Measurements from ENCODE around the gene MINDY4.

Gene MINDY4

GRCh38 chr7:30735631-30736030, 35.6 kb upstream of the MINDY4 start:
- H3K4me1 Mint-ChIP-seq, result peaks cover 57% of the 10 kb centered on the region
- H3K9me3 Mint-ChIP-seq, result no peaks in the 10 kb centered on the region
- H3K27ac Mint-ChIP-seq, result no peak overlapping the region
- no peaks in the 10 kb centered on the region for H3K27me3 Mint-ChIP-seq
- peaks cover 1% of the 10 kb centered on the region for H3K36me3 Mint-ChIP-seq
- no peak overlapping the region for H3K4me3 Mint-ChIP-seq

- no peaks in the 10 kb centered on the region for H3K9me3 Mint-ChIP-seq
- H3K36me3 Mint-ChIP-seq, result peaks cover 1% of the 10 kb centered on the region
- no peak overlapping the region for H3K4me3 Mint-ChIP-seq
- no peaks in the 10 kb centered on the region for H3K27me3 Mint-ChIP-seq
- no peak overlapping the region for H3K27ac Mint-ChIP-seq
- peaks cover 55% of the 10 kb centered on the region for H3K4me1 Mint-ChIP-seq
Measured at GRCh38 chr7:30736291-30736690, 34.9 kb upstream of the MINDY4 start.

- no peaks in the 10 kb centered on the region for H3K36me3 Mint-ChIP-seq
- peak overlapping the region; percentile 97 for H3K27ac Mint-ChIP-seq
- H3K27me3 Mint-ChIP-seq, result no peaks in the 10 kb centered on the region
- H3K4me3 Mint-ChIP-seq, result peak overlapping the region; percentile 61
- H3K9me3 Mint-ChIP-seq, result no peaks in the 10 kb centered on the region
- peaks cover 41% of the 10 kb centered on the region for H3K4me1 Mint-ChIP-seq
Measured at GRCh38 chr7:30738026-30738915, 32.9 kb upstream of the MINDY4 start.

GRCh38 chr7:30739691-30740090, 31.5 kb upstream of the MINDY4 start:
- peaks cover 39% of the 10 kb centered on the region for H3K4me1 Mint-ChIP-seq
- H3K4me3 Mint-ChIP-seq, result no peak overlapping the region

GRCh38 chr7:30740417-30741181, 30.6 kb upstream of the MINDY4 start:
- H3K27me3 Mint-ChIP-seq, result no peaks in the 10 kb centered on the region
- no peaks in the 10 kb centered on the region for H3K9me3 Mint-ChIP-seq
- H3K36me3 Mint-ChIP-seq, result no peaks in the 10 kb centered on the region
- peaks cover 34% of the 10 kb centered on the region for H3K4me1 Mint-ChIP-seq
- peak overlapping the region; percentile 30 for H3K27ac Mint-ChIP-seq
- H3K4me3 Mint-ChIP-seq, result peak overlapping the region; percentile 7

More at GRCh38 chr7:30739691-30740090, 31.5 kb upstream of the MINDY4 start:
- Mint-ChIP-seq H3K36me3 (no peaks in the 10 kb centered on the region), H3K27me3 (no peaks in the 10 kb centered on the region), H3K9me3 (no peaks in the 10 kb centered on the region), H3K27ac (no peak overlapping the region)

- no peaks in the 10 kb centered on the region for H3K9me3 Mint-ChIP-seq
- no peak overlapping the region for H3K27ac Mint-ChIP-seq
- peaks cover 34% of the 10 kb centered on the region for H3K4me1 Mint-ChIP-seq
- H3K36me3 Mint-ChIP-seq, result no peaks in the 10 kb centered on the region
- no peaks in the 10 kb centered on the region for H3K27me3 Mint-ChIP-seq
- H3K4me3 Mint-ChIP-seq, result no peak overlapping the region
Measured at GRCh38 chr7:30741289-30741688, 29.9 kb upstream of the MINDY4 start.

- no peaks in the 10 kb centered on the region for H3K27me3 Mint-ChIP-seq
- no peak overlapping the region for H3K27ac Mint-ChIP-seq
- no peak overlapping the region for H3K4me3 Mint-ChIP-seq
- H3K36me3 Mint-ChIP-seq, result no peaks in the 10 kb centered on the region
- H3K9me3 Mint-ChIP-seq, result no peaks in the 10 kb centered on the region
- peaks cover 18% of the 10 kb centered on the region for H3K4me1 Mint-ChIP-seq
Measured at GRCh38 chr7:30743371-30744074, 27.7 kb upstream of the MINDY4 start.

- Mint-ChIP-seq H3K36me3 (no peaks in the 10 kb centered on the region), H3K9me3 (no peaks in the 10 kb centered on the region), H3K27me3 (no peaks in the 10 kb centered on the region), H3K4me1 (peaks cover 13% of the 10 kb centered on the region), H3K4me3 (no peak overlapping the region), H3K27ac (no peak overlapping the region)
Measured at GRCh38 chr7:30744075-30744417, 27.2 kb upstream of the MINDY4 start.

- no peak overlapping the region for H3K27ac Mint-ChIP-seq
- no peaks in the 10 kb centered on the region for H3K36me3 Mint-ChIP-seq
- H3K4me1 Mint-ChIP-seq, result peaks cover 3% of the 10 kb centered on the region
- H3K9me3 Mint-ChIP-seq, result no peaks in the 10 kb centered on the region
- H3K4me3 Mint-ChIP-seq, result no peak overlapping the region
- H3K27me3 Mint-ChIP-seq, result no peaks in the 10 kb centered on the region
Measured at GRCh38 chr7:30745261-30745941, 25.8 kb upstream of the MINDY4 start.

GRCh38 chr7:30750010-30750409, 21.2 kb upstream of the MINDY4 start:
- Mint-ChIP-seq H3K36me3 (peaks cover 2% of the 10 kb centered on the region), H3K27ac (no peak overlapping the region), H3K4me1 (no peaks in the 10 kb centered on the region), H3K9me3 (no peaks in the 10 kb centered on the region), H3K4me3 (no peak overlapping the region), H3K27me3 (no peaks in the 10 kb centered on the region)

- Mint-ChIP-seq H3K4me3 (no peak overlapping the region), H3K27me3 (no peaks in the 10 kb centered on the region), H3K36me3 (peaks cover 2% of the 10 kb centered on the region), H3K4me1 (no peaks in the 10 kb centered on the region), H3K9me3 (no peaks in the 10 kb centered on the region), H3K27ac (no peak overlapping the region)
Measured at GRCh38 chr7:30750683-30751650, 20.2 kb upstream of the MINDY4 start.

- no peak within 1 kb of the TSS for H3K27ac Mint-ChIP-seq
- H3K27me3 Mint-ChIP-seq, result no peaks in the 10 kb centered on the region
- H3K4me1 Mint-ChIP-seq, result no peaks in the 10 kb centered on the region
- H3K36me3 Mint-ChIP-seq, result peaks cover 2% of the 10 kb centered on the region
- H3K9me3 Mint-ChIP-seq, result no peaks in the 10 kb centered on the region
- H3K4me3 Mint-ChIP-seq, result no peak within 1 kb of the TSS
Measured at GRCh38 chr7:30751696-30752273, 19.4 kb upstream of the MINDY4 start, which contains the start of gene INMT. INMT (plus strand) TSS chr7:30752135; CDS start chr7:30752151, 16 bp downstream.

GRCh38 chr7:30752484-30752883, 18.7 kb upstream of the MINDY4 start:
- H3K27ac Mint-ChIP-seq, result no peak overlapping the region
- H3K4me3 Mint-ChIP-seq, result no peak overlapping the region
- no peaks in the 10 kb centered on the region for H3K27me3 Mint-ChIP-seq
- H3K9me3 Mint-ChIP-seq, result no peaks in the 10 kb centered on the region
- H3K4me1 Mint-ChIP-seq, result no peaks in the 10 kb centered on the region
- peaks cover 2% of the 10 kb centered on the region for H3K36me3 Mint-ChIP-seq

GRCh38 chr7:30752979-30753378, 18.2 kb upstream of the MINDY4 start:
- Mint-ChIP-seq H3K27me3 (no peaks in the 10 kb centered on the region), H3K4me1 (no peaks in the 10 kb centered on the region), H3K4me3 (no peak overlapping the region), H3K9me3 (no peaks in the 10 kb centered on the region), H3K36me3 (peaks cover 2% of the 10 kb centered on the region), H3K27ac (no peak overlapping the region)
